B cell (primary cell): Measurements from ENCODE around the gene SDHAF2. TPM values are rescaled to one million over a fixed set of nuclear protein-coding genes. Genes with fewer than 3 reads are reported as not detected.

ENCODE experiments used
- ATAC-seq: fragments of 200-7000 bp; cut with Tn5 transposase; one replicate; pipeline ENCODE4 v1.10.0; 2021; ENCODE audit warnings: low read depth, mild to moderate bottlenecking, moderate number of reproducible peaks, moderate library complexity
- CTCF ChIA-PET: fragments of 350-600 bp; sonication (Branson Sonifier 250); formaldehyde crosslinking; loops from one replicate; lab custom pipeline; 2021; ENCODE audit warnings: antibody characterized with exemption, inconsistent platforms; lab: Charles Lee
- POLR2A ChIA-PET: fragments of 350-600 bp; sonication (Branson Sonifier 250); formaldehyde crosslinking; loops from one replicate; lab custom pipeline; 2021; ENCODE audit warnings: antibody characterized with exemption; lab: Charles Lee
- DNase-seq: peaks from one replicate; pipeline ENCODE4 v3.0.0; 2013
- H2AFZ ChIP-seq: 2 replicates; pipeline ENCODE4 v1.6.1; 2012; ENCODE audit warnings: mild to moderate bottlenecking, low read depth, low read length; ENCODE audit not compliant: insufficient read depth, poor library complexity, severe bottlenecking
- H3K27ac ChIP-seq, 2 donors: 1 replicate in 1 of 2; 2 replicates in 1 of 2; pipeline ENCODE4 v1.5.1; 2012 to 2013; ENCODE audit warnings: low read length in 2 of 2, mild to moderate bottlenecking in 2 of 2, moderate library complexity in 1 of 2
- H3K27me3 ChIP-seq, 4 experiments: fragments of 200-600 bp in 1 of 4; sonication (generic) in 1 of 4; replicated peaks in 1 of 4; 1 replicate in 2 of 4; 2 replicates in 2 of 4; pipeline versions ENCODE4 v1.6.1 to v1.7.0; 2013 to 2016; ENCODE audit warnings: low read length in 3 of 4, mild to moderate bottlenecking in 2 of 4, mixed read lengths in 1 of 4, moderate library complexity in 1 of 4; ENCODE audit not compliant: insufficient read depth in 4 of 4, control insufficient read depth in 3 of 4; ENCODE audit errors: control extremely low read depth in 1 of 4
- H3K36me3 ChIP-seq, 2 experiments: replicated peaks in 1 of 2; 1 replicate in 1 of 2; 2 replicates in 1 of 2; pipeline versions ENCODE4 v1.6.1 to v1.7.1; 2013; ENCODE audit warnings: low read length in 1 of 2; ENCODE audit not compliant: insufficient read depth in 2 of 2, control insufficient read depth in 1 of 2; ENCODE audit errors: control extremely low read depth in 1 of 2, extremely low read depth in 1 of 2
- H3K4me1 ChIP-seq, 2 donors: fragments of 200-600 bp in 1 of 2; sonication (generic) in 1 of 2; 1 replicate in 1 of 2; 2 replicates in 1 of 2; pipeline versions ENCODE4 v1.5.1 to v1.6.1; 2013 to 2017; ENCODE audit warnings: low read length in 2 of 2; ENCODE audit not compliant: control insufficient read depth in 2 of 2, insufficient read depth in 2 of 2
- H3K4me2 ChIP-seq: replicated peaks from 2 replicates; pipeline ENCODE3; 2012; ENCODE audit warnings: mild to moderate bottlenecking, low read depth, low read length; ENCODE audit not compliant: poor library complexity, severe bottlenecking
- H3K4me3 ChIP-seq, 5 experiments: fragments of 200-600 bp in 1 of 5; sonication (generic) in 1 of 5; 1 replicate in 3 of 5; 2 replicates in 2 of 5; pipeline versions ENCODE4 v1.5.1 to v1.7.0; 2011 to 2016; ENCODE audit warnings: low read length in 4 of 5, mild to moderate bottlenecking in 4 of 5, low read depth in 2 of 5, control low read depth in 1 of 5, moderate library complexity in 1 of 5; ENCODE audit not compliant: insufficient read depth in 1 of 5; ENCODE audit errors: control extremely low read depth in 1 of 5, extremely low read depth in 1 of 5
- H3K79me2 ChIP-seq: fragments of 200-600 bp; sonication (generic); one replicate; pipeline ENCODE4 v1.6.0; 2016; ENCODE audit warnings: low read length; ENCODE audit not compliant: control insufficient read depth, insufficient read depth
- H3K9ac ChIP-seq: fragments of 200-600 bp; sonication (generic); 2 replicates; pipeline ENCODE4 v1.6.1; 2017; ENCODE audit warnings: mild to moderate bottlenecking, low read length, moderate library complexity
- H3K9me3 ChIP-seq, 3 donors: one replicate each; pipeline versions ENCODE4 v1.6.1 to v1.7.1; 2013; ENCODE audit warnings: low read length in 2 of 3; ENCODE audit not compliant: control insufficient read depth in 2 of 3, insufficient read depth in 1 of 3; ENCODE audit errors: control extremely low read depth in 1 of 3
- H4K20me1 ChIP-seq: 2 replicates; pipeline ENCODE4 v1.6.0; 2012; ENCODE audit warnings: mild to moderate bottlenecking, low read length; ENCODE audit not compliant: insufficient read depth, control insufficient read depth, poor library complexity, severe bottlenecking
- H3K27ac Mint-ChIP-seq: one replicate; pipeline ENCODE4 v1.8.0; 2021; ENCODE audit warnings: mixed read lengths
- H3K27me3 Mint-ChIP-seq: one replicate; pipeline ENCODE4 v1.8.0; 2021; ENCODE audit warnings: mixed read lengths
- H3K4me1 Mint-ChIP-seq: one replicate; pipeline ENCODE4 v1.8.0; 2021; ENCODE audit warnings: mixed read lengths
- H3K4me3 Mint-ChIP-seq: one replicate; pipeline ENCODE4 v1.8.0; 2021; ENCODE audit warnings: mixed read lengths
- H3K9me3 Mint-ChIP-seq: one replicate; pipeline ENCODE4 v1.8.0; 2022; ENCODE audit warnings: mixed read lengths; ENCODE audit not compliant: insufficient read depth
- CTCF ChIP-seq: fragments of 200-600 bp; IDR thresholded peaks from one replicate; pipeline ENCODE4 v1.8.0; 2022; ENCODE audit warnings: antibody characterized with exemption, mild to moderate bottlenecking
- EZH2 ChIP-seq: IDR thresholded peaks from 2 replicates; pipeline ENCODE4 v1.6.1; 2012; ENCODE audit warnings: borderline replicate concordance, low read depth, mild to moderate bottlenecking, moderate library complexity, low read length; ENCODE audit not compliant: insufficient read depth, poor library complexity, severe bottlenecking
- WGBS: methylation state at CpG from one replicate; pipeline ENCODE4 v1.1.5; 2013; ENCODE audit warnings: missing lambda C conversion rate; ENCODE audit not compliant: insufficient coverage; 5-methylcytosine and 5-hydroxymethylcytosine counted together
- intact Hi-C: fragments of 100-400 bp; cut with micrococcal nuclease; formaldehyde crosslinking; loops from one replicate; pipeline ENCODE4 v1.10.0; 2022
- polyA plus RNA-seq: library from polyadenylated mRNA; depleted of rRNA; stranded (reverse); fragments of >200 nt; gene quantifications from 2 replicates; pipeline ENCODE4 v1.2.3, GENCODE V29; 2012
- total RNA-seq, 2 donors: library from RNA; stranded (reverse); fragments of 120-200 nt in 1 of 2; gene quantifications; 1 replicate in 1 of 2; 2 replicates in 1 of 2; pipeline versions ENCODE4 v1.2.3 to v1.2.4, GENCODE V29; 2013 to 2022

The SDHAF2 gene
- total and polyA plus RNA-seq, 2 donors (not counting 1 experiment from before 2014, with no cell fraction given), result 48.9 to 60.8 TPM

GRCh38 chr11:61414547-61414946 lies 15.4 kb upstream of the SDHAF2 start:
- no peaks in the 10 kb centered on the region for H3K4me1 ChIP-seq
- H2AFZ ChIP-seq, result no peak overlapping the region
- no peaks in the 10 kb centered on the region for H3K9me3 ChIP-seq
- H3K27me3 Mint-ChIP-seq, result no peaks in the 10 kb centered on the region
- no peak overlapping the region for H3K27ac Mint-ChIP-seq
- ChIA-PET POLR2A (interaction anchor here (0.9 kb wide), 1 partner anchor 22 kb away, joined by 6 read pairs; the partner anchor contains the start of gene TMEM216), CTCF (no interaction called here)
- no peak overlapping the region for H3K4me3 Mint-ChIP-seq
- H3K4me2 ChIP-seq, result no peak overlapping the region
- no peak overlapping the region for H3K4me3 ChIP-seq
- peaks cover 47% of the 10 kb centered on the region for H4K20me1 ChIP-seq
- H3K27ac ChIP-seq, result no peak overlapping the region
- DNase-seq (no peak), ATAC-seq (no peak)
- H3K36me3 ChIP-seq, result peaks cover 2 to 96% of the 10 kb centered on the region in 2 experiments
- no peak overlapping the region for H3K9ac ChIP-seq
- no peaks in the 10 kb centered on the region for H3K27me3 ChIP-seq
- intact Hi-C loops, result no loop called here
- no peaks in the 10 kb centered on the region for H3K9me3 Mint-ChIP-seq
- peaks cover 7% of the 10 kb centered on the region for H3K4me1 Mint-ChIP-seq
- TF ChIP-seq CTCF (no peak), EZH2 (no peak)
- H3K79me2 ChIP-seq, result peaks cover 47% of the 10 kb centered on the region
- WGBS, result no CpG with 5 or more reads among the region's 2 CpGs

DNA sequence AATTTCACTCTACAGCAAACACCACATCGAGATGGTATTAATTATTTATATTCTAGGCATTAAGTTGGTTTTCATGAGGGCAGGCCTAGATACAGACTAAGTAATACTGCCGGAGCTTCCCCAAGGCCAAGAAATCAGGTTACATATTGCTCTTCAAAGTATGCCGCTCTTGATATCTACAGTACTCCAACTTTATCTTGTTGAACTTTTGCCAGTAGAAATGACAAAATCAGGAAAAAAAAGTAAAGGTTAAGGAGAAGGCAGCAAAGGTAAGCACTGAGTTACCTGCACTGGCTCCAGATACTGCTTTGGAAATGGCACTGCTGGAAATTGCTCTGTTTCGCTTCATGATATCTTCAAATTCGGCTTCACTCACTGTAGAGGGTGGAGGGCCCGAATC lies 14.5 kb upstream of the SDHAF2 start:
- peaks cover 7% of the 10 kb centered on the region for H3K4me1 Mint-ChIP-seq
- H3K27ac Mint-ChIP-seq, result no peak overlapping the region
- H3K4me3 Mint-ChIP-seq, result no peak overlapping the region
- H3K27me3 ChIP-seq, result no peaks in the 10 kb centered on the region
- H3K27ac ChIP-seq, result no peak overlapping the region
- H3K4me3 ChIP-seq, result no peak overlapping the region
- DNase-seq, result no peak
- POLR2A ChIA-PET, result no interaction called here
- no peaks in the 10 kb centered on the region for H3K27me3 Mint-ChIP-seq
- no peak overlapping the region for H2AFZ ChIP-seq
- H3K9me3 Mint-ChIP-seq, result no peaks in the 10 kb centered on the region
- no peak overlapping the region for H3K9ac ChIP-seq
- peaks cover 50% of the 10 kb centered on the region for H3K79me2 ChIP-seq
- no peak for TF ChIP-seq CTCF
- no peak for TF ChIP-seq EZH2
- CTCF ChIA-PET, result no interaction called here
- WGBS, result 100% methylated on average over 4 of the region's 6 CpGs
- H3K4me1 ChIP-seq, result no peaks in the 10 kb centered on the region
- H3K9me3 ChIP-seq, result no peaks in the 10 kb centered on the region
- H3K36me3 ChIP-seq, result peaks cover 2 to 96% of the 10 kb centered on the region in 2 experiments
- intact Hi-C loops, result no loop called here
- H4K20me1 ChIP-seq, result peaks cover 56% of the 10 kb centered on the region
- no peak for ATAC-seq
- H3K4me2 ChIP-seq, result no peak overlapping the region
